HL-60/S4 treated with phorbol 12-myristate 13-acetate at 8.2 ng/mL for 4 days and 3 days (cell line): ENCODE results near the gene ARSG.

Source experiments
- in situ Hi-C: fragments of 300-500 bp; cut with MboI; formaldehyde crosslinking; loops from 2 replicates; pipeline ENCODE4 v1.15.0; 2022; ENCODE audit warnings: low sequenced_read_pairs

The ARSG gene

GRCh38 chr17:68424203-68424602, 132.9 kb downstream of the ARSG start:
- in situ Hi-C loops: no loop called here

DNA sequence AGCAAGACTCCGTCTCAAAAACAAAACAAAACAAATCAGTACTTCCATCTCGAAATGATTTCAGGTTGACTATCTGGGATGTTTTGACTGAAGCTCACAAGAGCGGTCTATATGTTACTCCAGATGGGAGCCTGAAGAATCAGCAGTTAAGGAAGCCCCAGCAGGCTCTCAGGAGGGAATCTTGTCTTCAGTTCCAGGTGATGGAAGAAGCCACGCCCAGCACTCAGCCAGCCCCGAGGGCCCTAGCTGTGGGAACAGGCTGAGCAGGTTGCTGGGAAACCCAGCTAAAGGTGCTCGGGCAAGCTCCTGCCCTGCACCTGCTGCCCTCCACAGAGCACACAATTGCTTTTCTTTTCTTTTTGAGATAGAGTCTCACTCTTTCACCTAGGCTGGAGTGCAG, 133.6 kb downstream of the ARSG start:
- in situ Hi-C loops: loop anchor here (25.0 kb wide), 1 partner anchor 163 kb away; no protein-coding TSS in a partner anchor

GRCh38 chr17:68425979-68426378, 134.7 kb downstream of the ARSG start:
- in situ Hi-C loops: loop anchor here (25.0 kb wide), 1 partner anchor 164 kb away; no protein-coding TSS in a partner anchor

GRCh38 chr17:68427575-68427974, 136.3 kb downstream of the ARSG start:
- in situ Hi-C loops: loop anchor here (25.0 kb wide), 1 partner anchor 165 kb away; no protein-coding TSS in a partner anchor

GRCh38 chr17:68428498-68429172, 137.3 kb downstream of the ARSG start:
- in situ Hi-C loops: loop anchor here (25.0 kb wide), 1 partner anchor 166 kb away; no protein-coding TSS in a partner anchor

DNA sequence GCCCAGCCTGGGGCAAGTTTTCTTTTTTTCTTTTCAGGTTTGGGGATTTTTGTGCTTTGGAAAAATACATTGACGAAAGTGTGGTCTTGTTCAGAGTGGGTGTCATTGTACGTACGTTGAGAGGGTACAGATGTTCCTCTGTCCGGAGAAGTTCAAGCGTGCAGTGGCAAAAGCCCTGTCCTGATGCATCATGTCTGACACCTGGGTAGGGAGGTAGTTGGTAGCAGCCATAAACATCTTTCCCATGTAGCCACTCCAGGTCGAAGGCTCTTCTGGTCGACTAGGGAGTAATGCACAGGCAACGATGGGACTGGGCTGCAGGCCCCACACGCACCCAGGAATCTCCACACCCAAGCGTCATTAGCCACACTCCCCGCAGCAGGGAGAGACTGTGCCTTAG, 138.6 kb downstream of the ARSG start:
- in situ Hi-C loops: loop anchor here (25.0 kb wide), 1 partner anchor 168 kb away; no protein-coding TSS in a partner anchor

DNA sequence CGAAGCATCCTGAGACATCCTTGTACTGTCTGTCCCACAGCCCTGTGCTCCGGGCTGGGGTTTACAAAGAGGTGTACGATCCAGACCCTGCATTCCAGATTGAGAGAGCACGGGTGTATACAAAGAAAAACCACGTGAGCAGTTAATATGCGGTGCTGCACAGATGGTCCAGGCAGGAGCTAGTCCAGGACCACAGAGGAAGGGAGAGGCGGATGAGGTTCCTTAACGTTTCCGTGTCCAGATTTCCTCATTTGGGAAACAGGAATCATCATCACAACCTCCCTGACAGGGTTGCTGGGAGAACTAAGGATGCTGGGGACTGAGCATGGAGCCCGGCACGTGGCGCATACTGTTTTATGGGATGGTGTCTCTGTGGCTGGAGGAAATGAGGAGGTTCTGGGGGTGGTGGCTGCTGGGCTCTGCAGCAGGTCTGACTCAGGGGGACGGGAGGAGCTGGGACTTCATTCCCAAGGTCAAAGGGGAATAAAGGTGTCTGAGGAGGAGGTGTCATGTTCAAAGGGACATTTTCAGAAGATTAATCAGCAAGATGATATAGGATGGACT, 139.8 kb downstream of the ARSG start:
- in situ Hi-C loops: loop anchor here (25.0 kb wide), 1 partner anchor 169 kb away; no protein-coding TSS in a partner anchor

- in situ Hi-C loops: loop anchor here (25.0 kb wide), 1 partner anchor 169 kb away; no protein-coding TSS in a partner anchor
Observed at GRCh38 chr17:68431661-68432071, 140.4 kb downstream of the ARSG start.

GRCh38 chr17:68432086-68432864, 141.0 kb downstream of the ARSG start:
- in situ Hi-C loops: loop anchor here (25.0 kb wide), 1 partner anchor 170 kb away; no protein-coding TSS in a partner anchor

GRCh38 chr17:68433211-68433610, 141.9 kb downstream of the ARSG start:
- in situ Hi-C loops: loop anchor here (25.0 kb wide), 1 partner anchor 171 kb away; no protein-coding TSS in a partner anchor

DNA sequence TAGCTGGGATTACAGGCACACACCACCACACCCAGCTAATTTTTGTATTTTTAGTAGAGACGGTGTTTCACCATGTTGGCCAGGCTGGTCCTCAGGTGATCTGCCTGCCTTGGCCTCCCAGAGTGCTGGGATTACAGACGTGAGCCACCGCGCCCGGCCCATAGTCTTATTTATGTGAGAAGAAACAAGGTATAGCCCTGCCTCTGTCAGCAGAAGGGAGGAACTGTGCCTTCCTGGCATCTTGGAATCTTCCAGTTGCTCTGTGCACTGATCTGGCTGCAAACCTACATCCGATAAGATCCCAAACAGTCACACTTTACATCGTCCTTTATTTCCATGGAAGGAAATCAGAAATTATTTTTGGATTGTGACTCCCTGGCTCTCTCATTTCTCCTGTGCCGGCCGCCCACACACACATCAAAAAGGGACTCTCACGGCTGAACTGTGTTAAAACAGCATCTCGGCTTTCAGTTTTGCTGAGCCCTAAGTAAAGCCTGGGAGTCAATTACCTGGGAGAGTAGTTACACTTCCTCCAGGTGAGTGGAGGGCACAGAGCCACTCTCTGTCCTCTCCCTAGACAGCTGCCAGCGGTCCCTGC, 142.7 kb downstream of the ARSG start:
- in situ Hi-C loops: loop anchor here (25.0 kb wide), 1 partner anchor 172 kb away; no protein-coding TSS in a partner anchor

DNA sequence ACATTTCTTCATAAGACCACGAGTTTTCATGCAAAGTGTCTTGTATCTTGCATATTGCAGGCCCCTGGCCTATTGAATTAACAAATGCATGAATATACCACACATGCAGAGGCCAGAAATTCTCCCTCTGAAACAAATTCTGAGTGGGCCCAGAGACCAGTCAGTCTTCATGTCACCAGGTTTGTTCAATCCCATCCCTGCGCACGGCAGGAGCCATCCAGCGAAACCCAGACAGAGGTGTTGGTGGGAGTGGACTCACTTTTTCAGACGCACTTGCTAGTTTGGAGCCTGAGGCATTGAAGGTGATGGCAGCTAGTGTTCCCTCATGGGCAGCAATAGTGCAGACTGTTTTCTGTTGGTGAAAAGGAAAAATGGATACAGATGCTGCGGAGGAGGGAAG, 144.1 kb downstream of the ARSG start:
- in situ Hi-C loops: loop anchor here (25.0 kb wide), 1 partner anchor 173 kb away; no protein-coding TSS in a partner anchor

DNA sequence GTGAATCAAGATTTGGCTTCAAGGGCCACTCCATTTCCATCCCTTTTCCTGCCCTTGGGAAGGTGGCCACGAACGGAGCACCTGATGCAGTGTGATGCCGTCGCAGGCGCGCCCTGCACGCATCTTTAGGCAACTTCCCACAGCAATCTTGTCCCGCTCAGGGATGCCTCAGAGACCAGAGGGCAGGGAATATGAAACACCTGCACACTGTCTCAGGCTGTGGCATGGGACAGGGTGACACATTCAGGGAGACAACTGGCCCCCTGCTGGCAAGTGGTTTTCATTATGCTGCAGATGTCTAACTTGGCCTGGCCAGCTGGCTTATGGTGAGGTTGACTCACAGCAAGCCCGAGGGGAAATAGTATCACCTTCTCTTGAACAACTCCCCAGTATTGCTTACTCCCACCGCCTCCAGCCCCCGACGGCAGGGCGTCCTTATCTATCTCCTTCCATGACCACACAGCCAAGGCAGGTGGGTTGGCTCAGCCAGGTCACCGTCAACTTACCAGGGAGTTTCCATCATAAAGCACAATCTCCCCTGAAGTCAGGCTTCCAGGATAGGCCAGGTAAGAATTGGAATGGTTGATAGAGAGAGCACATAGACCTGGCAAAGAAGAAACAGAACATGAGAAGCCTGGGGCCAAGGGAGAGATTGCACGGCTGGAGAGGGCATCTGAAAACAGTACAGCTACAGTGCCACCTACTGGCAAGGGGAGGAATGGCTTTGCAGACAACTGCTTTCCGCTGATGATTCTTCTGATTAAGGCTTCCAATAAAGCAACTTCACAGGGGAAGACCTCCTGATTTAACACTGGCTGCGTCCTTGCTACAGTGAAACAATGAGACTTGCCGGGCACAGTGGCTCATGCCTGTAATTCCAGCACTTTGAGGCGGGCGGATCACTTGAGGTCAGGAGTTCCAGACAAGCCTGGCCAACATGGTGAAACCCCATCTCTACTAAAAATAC, 144.9 kb downstream of the ARSG start:
- in situ Hi-C loops: loop anchor here (25.0 kb wide), 1 partner anchor 174 kb away; no protein-coding TSS in a partner anchor

- in situ Hi-C loops: loop anchor here (25.0 kb wide), 1 partner anchor 176 kb away; no protein-coding TSS in a partner anchor
Observed at GRCh38 chr17:68437979-68438822, 146.9 kb downstream of the ARSG start.

DNA sequence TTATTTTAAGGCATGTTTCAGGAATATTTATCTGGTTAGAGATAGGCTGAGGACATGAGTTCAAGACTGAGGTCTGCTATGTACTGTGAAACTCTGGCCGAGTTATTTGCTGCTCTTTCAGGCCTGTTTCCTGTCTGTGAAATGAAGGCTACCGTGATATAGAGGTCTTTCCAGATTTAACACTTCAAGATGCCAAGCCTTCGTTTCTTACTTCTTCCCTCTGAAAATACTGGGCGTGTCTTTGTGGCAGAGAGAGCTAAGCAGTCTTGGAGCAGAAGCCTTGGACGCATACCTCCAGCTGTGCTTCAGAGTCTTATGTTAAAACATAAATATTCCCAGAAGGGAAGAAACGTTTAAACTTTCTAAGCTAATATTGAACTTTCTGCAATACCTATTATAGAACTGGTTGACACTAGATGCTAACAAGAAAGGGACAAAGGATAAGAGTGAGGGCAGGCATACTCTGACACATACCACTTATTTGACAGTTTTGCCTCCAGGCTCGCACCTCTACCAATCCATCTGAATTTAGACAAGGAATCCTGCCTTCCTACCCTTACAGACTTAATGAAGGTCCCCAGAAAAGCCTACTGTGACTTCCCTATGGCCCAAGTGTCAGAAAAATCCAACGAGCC, 148.5 kb downstream of the ARSG start:
- in situ Hi-C loops: loop anchor here (25.0 kb wide), 1 partner anchor 177 kb away; no protein-coding TSS in a partner anchor

GRCh38 chr17:68440526-68440925, 149.2 kb downstream of the ARSG start:
- in situ Hi-C loops: loop anchor here (25.0 kb wide), 1 partner anchor 178 kb away; no protein-coding TSS in a partner anchor

GRCh38 chr17:68441070-68441770, 149.9 kb downstream of the ARSG start:
- in situ Hi-C loops: loop anchor here (25.0 kb wide), 1 partner anchor 179 kb away; no protein-coding TSS in a partner anchor
